BJ (cell line): ENCODE results near the gene TRAF3IP1. TPM values are rescaled to one million over a fixed set of nuclear protein-coding genes. Genes with fewer than 3 reads are reported as not detected.
"Not testable (repeated sequence)": the region's sequence is repeated elsewhere in the genome, so short reads cannot be mapped to it uniquely, and the experiment has no call there.

Experiments
- CTCF ChIA-PET: fragments of 350-600 bp; formaldehyde crosslinking; extraction: SDS; loops from one replicate; lab custom pipeline; 2021; ENCODE audit warnings: antibody characterized with exemption, inconsistent platforms; lab: Yijun Ruan, JAX
- POLR2A ChIA-PET: fragments of 300-600 bp; sonication (Branson Sonifier 250); formaldehyde crosslinking; extraction: SDS; loops from one replicate; lab custom pipeline; 2021; ENCODE audit warnings: antibody characterized with exemption; lab: Charles Lee
- DNase-seq: peaks from one replicate; pipeline ENCODE4 v3.0.0-alpha.2; 2011; ENCODE audit warnings: low read depth
- H3K27me3 ChIP-seq: 2 replicates; pipeline ENCODE4 v1.6.0; 2011; ENCODE audit warnings: low read length; ENCODE audit not compliant: control insufficient read depth, insufficient read depth
- H3K36me3 ChIP-seq: 2 replicates; pipeline ENCODE4 v1.5.1; 2011; ENCODE audit warnings: low read length; ENCODE audit not compliant: control insufficient read depth, insufficient read depth
- H3K4me3 ChIP-seq: 2 replicates; pipeline ENCODE4 v1.5.1; 2011; ENCODE audit warnings: low read depth, mild to moderate bottlenecking, control low read depth, low read length
- CTCF ChIP-seq: IDR thresholded peaks from 2 replicates; pipeline ENCODE4 v1.5.1; 2011; ENCODE audit warnings: low read depth, mild to moderate bottlenecking, control low read depth, inconsistent platforms, low read length, moderate library complexity; ENCODE audit not compliant: insufficient read depth
- polyA minus RNA-seq: library from RNA; depleted of rRNA, polyadenylated mRNA; stranded (reverse); fragments of >200 nt; gene quantifications from 2 replicates; pipeline ENCODE4 v1.2.3, GENCODE V29; 2011; rRNA and poly(A)+ RNA removed
- polyA plus RNA-seq: library from polyadenylated mRNA; depleted of rRNA; stranded (reverse); fragments of >200 nt; gene quantifications from 2 replicates; pipeline ENCODE4 v1.2.3, GENCODE V29; 2011; rRNA removed

Gene TRAF3IP1
- polyA plus RNA-seq (4.9 and 5.8 TPM in 2 replicates), polyA minus RNA-seq (7.4 and 9.6 TPM in 2 replicates)

GRCh38 chr2:238320246-238320647 is at the start of gene TRAF3IP1:
TSS of gene TRAF3IP1 (plus strand) at chr2:238320518. CDS start at chr2:238320663, 145 bp downstream.
- POLR2A ChIA-PET: no interaction called here
- CTCF ChIA-PET: no interaction called here

GRCh38 chr2:238270606-238271005 is 49.7 kb upstream of the TRAF3IP1 start:
- peaks cover 18% of the 10 kb centered on the region for H3K36me3 ChIP-seq
- no peaks in the 10 kb centered on the region for H3K27me3 ChIP-seq
- DNase-seq: no peak
- TF ChIP-seq CTCF: no peak
- ChIA-PET CTCF (interaction anchor here (0.6 to 3.5 kb wide), 2 partner anchors 18 to 412 kb away, joined by 5 to 12 read pairs; partner anchors contain the start of gene PER2), POLR2A (no interaction called here)
- H3K4me3 ChIP-seq: no peak overlapping the region

More at GRCh38 chr2:238320246-238320647, at the start of gene TRAF3IP1:
- Histone ChIP-seq H3K27me3 (peaks cover 2% of the 10 kb centered on the region; the same call in 1 of the 2 replicates), H3K4me3 (peak within 1 kb of the TSS; percentile 82), H3K36me3 (peaks cover 3% of the 10 kb centered on the region; the same call in 1 of the 2 replicates)
- DNase-seq: peak; percentile 58
- TF ChIP-seq CTCF: no peak

GRCh38 chr2:238271061-238271554 is 49.2 kb upstream of the TRAF3IP1 start:
- TF ChIP-seq CTCF: no peak
- H3K36me3 ChIP-seq: peaks cover 20% of the 10 kb centered on the region
- no peaks in the 10 kb centered on the region for H3K27me3 ChIP-seq
- ChIA-PET CTCF (interaction anchor here (0.9 to 3.5 kb wide), 2 partner anchors 17 to 413 kb away, joined by 3 to 12 read pairs; partner anchors contain the start of gene PER2), POLR2A (no interaction called here)
- DNase-seq: no peak
- no peak overlapping the region for H3K4me3 ChIP-seq

GRCh38 chr2:238271686-238272085 is 48.6 kb upstream of the TRAF3IP1 start:
- CTCF ChIA-PET: interaction anchor here (0.6 to 5.4 kb wide), 5 partner anchors 7 to 666 kb away, joined by 3 to 52 read pairs (median 3); partner anchors contain the start of gene PER2
- H3K27me3 ChIP-seq, H3K4me3 ChIP-seq, DNase-seq, POLR2A ChIA-PET: not testable (repeated sequence)
- H3K36me3 ChIP-seq: peaks cover 23% of the 10 kb centered on the region

GRCh38 chr2:238272156-238272555 is 48.2 kb upstream of the TRAF3IP1 start:
- Histone ChIP-seq H3K4me3 (no peak overlapping the region), H3K36me3 (peaks cover 23% of the 10 kb centered on the region), H3K27me3 (no peaks in the 10 kb centered on the region)
- no peak for DNase-seq
- POLR2A ChIA-PET: no interaction called here
- CTCF ChIA-PET: interaction anchor here (0.6 to 5.4 kb wide), 4 partner anchors 7 to 666 kb away, joined by 3 to 52 read pairs (median 8); no protein-coding TSS in a partner anchor
- no peak for TF ChIP-seq CTCF

- H3K36me3 ChIP-seq: peaks cover 18% of the 10 kb centered on the region
- H3K4me3 ChIP-seq, POLR2A ChIA-PET, DNase-seq, H3K27me3 ChIP-seq: not testable (repeated sequence)
- CTCF ChIA-PET: interaction anchor here (1.0 to 5.4 kb wide), 4 partner anchors 9 to 415 kb away, joined by 3 to 52 read pairs (median 8); no protein-coding TSS in a partner anchor
Observed at GRCh38 chr2:238273433-238273832, 46.9 kb upstream of the TRAF3IP1 start.
